SK-N-SH (cell line): ENCODE results near the gene SRBD1. TPM values are rescaled to one million over a fixed set of nuclear protein-coding genes. Genes with fewer than 3 reads are reported as not detected.

Experiments used
- CHD2 ChIP-seq: fragments of 150-350 bp; IDR thresholded peaks from 2 replicates; pipeline ENCODE4 v1.6.1; 2018; ENCODE audit warnings: low read length; ENCODE audit not compliant: partially characterized antibody
- ELF1 ChIP-seq: IDR thresholded peaks from 2 replicates; pipeline ENCODE4 v1.4.0; 2012
- EZH2phosphoT487 ChIP-seq: fragments of 200-600 bp; sonication (generic); IDR thresholded peaks from 2 replicates; pipeline ENCODE4 v1.6.1; 2017; ENCODE audit warnings: low read depth, mixed run types, mild to moderate bottlenecking, antibody characterized with exemption, moderate library complexity, borderline replicate concordance
- FOSL2 ChIP-seq: IDR thresholded peaks from 2 replicates; pipeline ENCODE4 v1.4.0; 2012; ENCODE audit warnings: low read depth, mild to moderate bottlenecking, moderate library complexity, borderline replicate concordance
- FOXJ3 ChIP-seq: sonication (generic); formaldehyde crosslinking; IDR thresholded peaks from 2 replicates; pipeline ENCODE4 v1.5.1; 2020; ENCODE audit warnings: mild to moderate bottlenecking, missing genetic modification reagents
- FOXM1 ChIP-seq: IDR thresholded peaks from 2 replicates; pipeline ENCODE4 v1.4.0; 2012; ENCODE audit warnings: low read depth, mild to moderate bottlenecking
- MXI1 ChIP-seq: IDR thresholded peaks from 2 replicates; pipeline ENCODE4 v1.6.1; 2012; ENCODE audit warnings: mild to moderate bottlenecking, low read depth, low read length, improper control_type of control experiment
- NFIC ChIP-seq: IDR thresholded peaks from 2 replicates; pipeline ENCODE4 v1.4.0; 2012; ENCODE audit warnings: borderline replicate concordance
- NRF1 ChIP-seq: IDR thresholded peaks from 2 replicates; pipeline ENCODE4 v1.6.1; 2012; ENCODE audit warnings: low read depth, mild to moderate bottlenecking, low read length
- RAD21 ChIP-seq: IDR thresholded peaks from 2 replicates; pipeline ENCODE4 v1.6.1; 2012; ENCODE audit warnings: mild to moderate bottlenecking, low read length
- RCOR1 ChIP-seq: fragments of 150-350 bp; IDR thresholded peaks from 2 replicates; pipeline ENCODE4 v1.6.1; 2017; ENCODE audit warnings: antibody characterized with exemption, low read length
- RXRA ChIP-seq: IDR thresholded peaks from 2 replicates; pipeline ENCODE4 v1.4.0; 2012; ENCODE audit warnings: low read depth, mild to moderate bottlenecking, borderline replicate concordance
- SIN3A ChIP-seq: IDR thresholded peaks from 2 replicates; pipeline ENCODE4 v1.6.1; 2012; ENCODE audit warnings: low read depth, mild to moderate bottlenecking, low read length, moderate library complexity, borderline replicate concordance
- TCF12 ChIP-seq: IDR thresholded peaks from 2 replicates; pipeline ENCODE4 v1.4.0; 2012
- TEAD4 ChIP-seq: IDR thresholded peaks from 2 replicates; pipeline ENCODE4 v1.4.0; 2012; ENCODE audit warnings: mild to moderate bottlenecking, borderline replicate concordance; ENCODE audit not compliant: insufficient read depth
- polyA plus RNA-seq, 3 experiments: library from polyadenylated mRNA; depleted of rRNA; stranded (reverse); fragments of >200 nt; gene quantifications; 2 replicates each; pipeline ENCODE4 v1.2.3, GENCODE V29; 2012
- TF ChIP-seq, protein P1 (sequence below): fragments of 200-600 bp; sonication (generic); IDR thresholded peaks from 2 replicates; pipeline ENCODE4 v1.6.1; 2017; ENCODE audit warnings: antibody characterized with exemption, mild to moderate bottlenecking, moderate library complexity
- TF ChIP-seq, protein P2 (sequence below): IDR thresholded peaks from 2 replicates; pipeline ENCODE4 v1.6.1; 2012; ENCODE audit warnings: mild to moderate bottlenecking, low read depth, low read length, moderate library complexity
- TF ChIP-seq, protein P3 (sequence below): IDR thresholded peaks from 2 replicates; pipeline ENCODE4 v1.4.0; 2012; ENCODE audit warnings: low read depth
- TF ChIP-seq, protein P4 (sequence below): IDR thresholded peaks from 2 replicates; pipeline ENCODE4 v1.4.0; 2012; ENCODE audit warnings: low read depth, borderline replicate concordance
- TF ChIP-seq, protein P5 (sequence below): IDR thresholded peaks from 2 replicates; pipeline ENCODE4 v1.4.0; 2012; ENCODE audit warnings: low read depth, borderline replicate concordance

SRBD1 gene
- polyA plus RNA-seq, 1 of the 3 experiments (the other 2 are of a cell fraction): 3.2 TPM

DNA sequence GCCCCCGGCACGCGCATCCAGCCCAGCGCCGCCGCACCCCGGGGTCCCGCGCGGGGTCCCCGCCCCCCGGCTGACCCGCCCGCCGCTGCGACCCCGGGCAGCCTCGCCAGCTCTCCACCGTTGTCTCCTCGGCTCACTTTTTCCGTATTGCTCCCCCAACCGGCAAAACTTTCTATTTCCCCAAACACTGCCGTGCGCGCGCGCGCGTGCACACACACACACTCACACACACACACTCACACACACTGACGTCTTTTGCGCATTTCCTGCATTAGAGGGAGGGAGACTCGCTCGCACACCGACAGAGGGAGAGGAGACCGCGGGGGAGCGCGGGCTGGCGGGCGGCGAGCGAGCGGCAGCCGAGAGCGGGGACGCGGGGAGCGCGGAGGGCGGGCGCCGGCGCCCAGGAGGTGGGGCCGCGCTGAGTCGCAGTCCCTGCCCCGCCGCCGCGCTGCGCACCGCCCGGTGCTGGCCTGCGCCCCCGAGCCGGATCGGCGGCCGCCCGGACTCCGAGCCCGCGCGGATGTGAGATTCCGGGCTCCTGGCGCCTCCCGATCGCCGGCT lies 39.9 kb upstream of the SRBD1 start (continued):
- TF ChIP-seq, protein P1, sequence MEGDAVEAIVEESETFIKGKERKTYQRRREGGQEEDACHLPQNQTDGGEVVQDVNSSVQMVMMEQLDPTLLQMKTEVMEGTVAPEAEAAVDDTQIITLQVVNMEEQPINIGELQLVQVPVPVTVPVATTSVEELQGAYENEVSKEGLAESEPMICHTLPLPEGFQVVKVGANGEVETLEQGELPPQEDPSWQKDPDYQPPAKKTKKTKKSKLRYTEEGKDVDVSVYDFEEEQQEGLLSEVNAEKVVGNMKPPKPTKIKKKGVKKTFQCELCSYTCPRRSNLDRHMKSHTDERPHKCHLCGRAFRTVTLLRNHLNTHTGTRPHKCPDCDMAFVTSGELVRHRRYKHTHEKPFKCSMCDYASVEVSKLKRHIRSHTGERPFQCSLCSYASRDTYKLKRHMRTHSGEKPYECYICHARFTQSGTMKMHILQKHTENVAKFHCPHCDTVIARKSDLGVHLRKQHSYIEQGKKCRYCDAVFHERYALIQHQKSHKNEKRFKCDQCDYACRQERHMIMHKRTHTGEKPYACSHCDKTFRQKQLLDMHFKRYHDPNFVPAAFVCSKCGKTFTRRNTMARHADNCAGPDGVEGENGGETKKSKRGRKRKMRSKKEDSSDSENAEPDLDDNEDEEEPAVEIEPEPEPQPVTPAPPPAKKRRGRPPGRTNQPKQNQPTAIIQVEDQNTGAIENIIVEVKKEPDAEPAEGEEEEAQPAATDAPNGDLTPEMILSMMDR: peak; percentile 55
- TF ChIP-seq, protein P2, sequence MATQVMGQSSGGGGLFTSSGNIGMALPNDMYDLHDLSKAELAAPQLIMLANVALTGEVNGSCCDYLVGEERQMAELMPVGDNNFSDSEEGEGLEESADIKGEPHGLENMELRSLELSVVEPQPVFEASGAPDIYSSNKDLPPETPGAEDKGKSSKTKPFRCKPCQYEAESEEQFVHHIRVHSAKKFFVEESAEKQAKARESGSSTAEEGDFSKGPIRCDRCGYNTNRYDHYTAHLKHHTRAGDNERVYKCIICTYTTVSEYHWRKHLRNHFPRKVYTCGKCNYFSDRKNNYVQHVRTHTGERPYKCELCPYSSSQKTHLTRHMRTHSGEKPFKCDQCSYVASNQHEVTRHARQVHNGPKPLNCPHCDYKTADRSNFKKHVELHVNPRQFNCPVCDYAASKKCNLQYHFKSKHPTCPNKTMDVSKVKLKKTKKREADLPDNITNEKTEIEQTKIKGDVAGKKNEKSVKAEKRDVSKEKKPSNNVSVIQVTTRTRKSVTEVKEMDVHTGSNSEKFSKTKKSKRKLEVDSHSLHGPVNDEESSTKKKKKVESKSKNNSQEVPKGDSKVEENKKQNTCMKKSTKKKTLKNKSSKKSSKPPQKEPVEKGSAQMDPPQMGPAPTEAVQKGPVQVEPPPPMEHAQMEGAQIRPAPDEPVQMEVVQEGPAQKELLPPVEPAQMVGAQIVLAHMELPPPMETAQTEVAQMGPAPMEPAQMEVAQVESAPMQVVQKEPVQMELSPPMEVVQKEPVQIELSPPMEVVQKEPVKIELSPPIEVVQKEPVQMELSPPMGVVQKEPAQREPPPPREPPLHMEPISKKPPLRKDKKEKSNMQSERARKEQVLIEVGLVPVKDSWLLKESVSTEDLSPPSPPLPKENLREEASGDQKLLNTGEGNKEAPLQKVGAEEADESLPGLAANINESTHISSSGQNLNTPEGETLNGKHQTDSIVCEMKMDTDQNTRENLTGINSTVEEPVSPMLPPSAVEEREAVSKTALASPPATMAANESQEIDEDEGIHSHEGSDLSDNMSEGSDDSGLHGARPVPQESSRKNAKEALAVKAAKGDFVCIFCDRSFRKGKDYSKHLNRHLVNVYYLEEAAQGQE: peak; percentile 35; the same call in 1 of the 2 replicates
- TF ChIP-seq NFIC: no peak
- TF ChIP-seq, protein P3, sequence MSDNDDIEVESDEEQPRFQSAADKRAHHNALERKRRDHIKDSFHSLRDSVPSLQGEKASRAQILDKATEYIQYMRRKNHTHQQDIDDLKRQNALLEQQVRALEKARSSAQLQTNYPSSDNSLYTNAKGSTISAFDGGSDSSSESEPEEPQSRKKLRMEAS: peak; percentile 90
- no peak for TF ChIP-seq FOXM1
- TF ChIP-seq MXI1: peak; percentile 87
- TF ChIP-seq RXRA: no peak
- no peak; the same call in 1 of the 2 replicates for TF ChIP-seq FOSL2
- TF ChIP-seq SIN3A: peak; percentile 96
- TF ChIP-seq TCF12: peak; percentile 38; the same call in 1 of the 2 replicates
- peak; percentile 48 for TF ChIP-seq NRF1
- TF ChIP-seq, protein P4, sequence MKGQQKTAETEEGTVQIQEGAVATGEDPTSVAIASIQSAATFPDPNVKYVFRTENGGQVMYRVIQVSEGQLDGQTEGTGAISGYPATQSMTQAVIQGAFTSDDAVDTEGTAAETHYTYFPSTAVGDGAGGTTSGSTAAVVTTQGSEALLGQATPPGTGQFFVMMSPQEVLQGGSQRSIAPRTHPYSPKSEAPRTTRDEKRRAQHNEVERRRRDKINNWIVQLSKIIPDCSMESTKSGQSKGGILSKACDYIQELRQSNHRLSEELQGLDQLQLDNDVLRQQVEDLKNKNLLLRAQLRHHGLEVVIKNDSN: no peak
- TF ChIP-seq TEAD4: no peak
- TF ChIP-seq RCOR1: peak; percentile 86
- TF ChIP-seq, protein P5, sequence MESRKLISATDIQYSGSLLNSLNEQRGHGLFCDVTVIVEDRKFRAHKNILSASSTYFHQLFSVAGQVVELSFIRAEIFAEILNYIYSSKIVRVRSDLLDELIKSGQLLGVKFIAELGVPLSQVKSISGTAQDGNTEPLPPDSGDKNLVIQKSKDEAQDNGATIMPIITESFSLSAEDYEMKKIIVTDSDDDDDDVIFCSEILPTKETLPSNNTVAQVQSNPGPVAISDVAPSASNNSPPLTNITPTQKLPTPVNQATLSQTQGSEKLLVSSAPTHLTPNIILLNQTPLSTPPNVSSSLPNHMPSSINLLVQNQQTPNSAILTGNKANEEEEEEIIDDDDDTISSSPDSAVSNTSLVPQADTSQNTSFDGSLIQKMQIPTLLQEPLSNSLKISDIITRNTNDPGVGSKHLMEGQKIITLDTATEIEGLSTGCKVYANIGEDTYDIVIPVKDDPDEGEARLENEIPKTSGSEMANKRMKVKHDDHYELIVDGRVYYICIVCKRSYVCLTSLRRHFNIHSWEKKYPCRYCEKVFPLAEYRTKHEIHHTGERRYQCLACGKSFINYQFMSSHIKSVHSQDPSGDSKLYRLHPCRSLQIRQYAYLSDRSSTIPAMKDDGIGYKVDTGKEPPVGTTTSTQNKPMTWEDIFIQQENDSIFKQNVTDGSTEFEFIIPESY: no peak
- TF ChIP-seq CHD2: peak; percentile 48
- TF ChIP-seq EZH2phosphoT487: no peak
- peak; percentile 75 for TF ChIP-seq ELF1
- TF ChIP-seq RAD21: peak; percentile 57
- TF ChIP-seq FOXJ3: peak; percentile 84; the same call in 1 of the 2 replicates
- TF ChIP-seq, all 33 proteins: peak for 19
